Stimulated activated CD8-positive, alpha-beta memory T cell treated with anti-CD3 and anti-CD28 coated beads, Interleukin-15, amount 100 ng/mL, for 24 hours (primary cell): ENCODE data around the gene TRPM3.
"Not testable (repeated sequence)": the region's sequence is repeated elsewhere in the genome, so short reads cannot be mapped to it uniquely, and the experiment has no call there.

Experiments
- DNase-seq: peaks from one replicate; pipeline ENCODE4 v3.0.0-alpha.2; 2020; ENCODE audit warnings: low read depth

The TRPM3 gene

DNA sequence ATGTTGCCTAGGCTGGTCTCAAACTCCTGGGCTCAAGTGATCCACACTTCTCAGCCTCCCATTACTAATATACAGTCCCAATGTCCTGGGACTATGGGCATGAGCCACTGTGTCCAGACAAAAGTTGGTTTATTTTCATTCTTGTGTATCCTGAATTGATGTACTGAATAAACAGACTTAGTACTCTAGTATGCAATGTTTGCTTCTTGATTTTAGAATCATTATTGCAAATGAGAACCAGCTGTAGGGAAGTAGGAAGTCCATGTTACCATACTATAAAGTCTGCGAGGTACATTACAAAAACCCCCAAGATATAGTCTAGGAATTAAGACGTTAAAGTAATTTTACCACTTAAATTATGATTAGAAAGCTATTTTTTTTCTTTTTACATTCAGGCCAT lies 372.4 kb downstream of the TRPM3 start:
- DNase-seq: no peak

- DNase-seq: no peak
These were observed 374.1 kb downstream of the TRPM3 start for GRCh38 chr9:70747261-70747718.

GRCh38 chr9:70746760-70747159 lies 374.7 kb downstream of the TRPM3 start:
- no peak for DNase-seq

GRCh38 chr9:70746316-70746715 lies 375.1 kb downstream of the TRPM3 start:
- DNase-seq: no peak

- DNase-seq: not testable (repeated sequence)
These were observed 396.6 kb downstream of the TRPM3 start for GRCh38 chr9:70724794-70725193.

DNA sequence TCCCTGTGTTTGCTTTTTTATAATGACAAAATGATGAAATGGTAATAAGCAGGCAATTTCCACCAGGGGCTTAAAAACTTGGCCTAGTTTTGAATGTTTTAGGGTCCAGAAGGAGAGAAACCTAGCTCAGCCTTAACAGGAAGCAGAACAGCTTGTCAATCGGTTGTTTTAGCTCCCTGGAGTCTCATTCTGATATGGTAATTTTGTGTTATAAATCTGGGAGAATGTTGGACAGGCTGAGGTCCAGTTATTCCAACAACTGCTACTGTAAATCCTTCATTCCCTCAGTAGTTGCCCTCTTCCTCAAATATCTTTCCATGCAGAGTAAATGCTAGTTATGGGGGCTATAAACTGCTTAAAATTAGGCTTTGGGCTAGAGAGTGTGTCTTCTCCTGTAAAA lies 397.4 kb downstream of the TRPM3 start:
- DNase-seq: not testable (repeated sequence)

- DNase-seq: not testable (repeated sequence)
These were observed 414.6 kb downstream of the TRPM3 start for GRCh38 chr9:70706797-70707196.

DNA sequence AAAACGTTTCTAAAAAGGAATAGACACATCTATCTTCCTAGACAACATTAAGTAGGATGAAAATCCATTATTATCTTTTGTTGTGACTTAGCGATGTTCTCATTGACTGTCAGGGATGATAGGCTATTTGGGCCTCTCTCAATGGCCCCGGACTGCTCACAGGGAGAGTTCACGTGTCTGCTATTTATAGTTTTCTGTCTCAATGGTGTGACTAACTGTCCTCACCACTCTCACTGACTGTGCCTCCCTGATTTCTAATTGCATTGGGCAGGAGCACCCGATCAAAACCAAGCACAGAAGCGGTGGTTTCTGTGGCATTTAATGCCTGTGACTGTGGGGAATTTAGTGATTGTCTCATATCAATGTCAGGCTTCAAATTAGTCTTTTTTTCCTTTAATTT lies 420.3 kb downstream of the TRPM3 start:
- DNase-seq: no peak

GRCh38 chr9:70696694-70697335 lies 424.6 kb downstream of the TRPM3 start:
- no peak for DNase-seq

- no peak for DNase-seq
These were observed 426.7 kb downstream of the TRPM3 start for GRCh38 chr9:70694758-70695157.

- DNase-seq: no peak
These were observed 428.2 kb downstream of the TRPM3 start for GRCh38 chr9:70693186-70693585.

DNA sequence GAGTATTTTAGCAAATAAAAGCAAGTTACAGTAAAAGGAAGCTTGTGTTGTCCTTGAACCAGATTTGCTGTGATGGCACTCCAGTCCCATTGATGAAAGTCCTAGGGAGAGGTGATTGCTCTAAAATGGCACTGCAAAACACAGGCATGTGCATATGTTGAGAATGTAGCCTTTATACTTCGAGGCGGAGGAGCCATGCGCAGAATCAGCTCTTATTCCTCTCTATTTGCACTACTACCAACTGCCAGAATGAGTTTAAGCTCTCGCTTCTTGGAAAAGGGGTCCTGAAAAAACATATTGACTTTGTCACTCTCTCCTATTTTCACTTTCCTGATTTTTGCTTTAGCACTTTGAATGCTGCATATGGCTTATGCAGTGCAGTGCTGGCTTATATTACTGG lies 429.0 kb downstream of the TRPM3 start:
- DNase-seq: no peak

- no peak for DNase-seq
These were observed 432.7 kb downstream of the TRPM3 start for GRCh38 chr9:70688704-70689103.

DNA sequence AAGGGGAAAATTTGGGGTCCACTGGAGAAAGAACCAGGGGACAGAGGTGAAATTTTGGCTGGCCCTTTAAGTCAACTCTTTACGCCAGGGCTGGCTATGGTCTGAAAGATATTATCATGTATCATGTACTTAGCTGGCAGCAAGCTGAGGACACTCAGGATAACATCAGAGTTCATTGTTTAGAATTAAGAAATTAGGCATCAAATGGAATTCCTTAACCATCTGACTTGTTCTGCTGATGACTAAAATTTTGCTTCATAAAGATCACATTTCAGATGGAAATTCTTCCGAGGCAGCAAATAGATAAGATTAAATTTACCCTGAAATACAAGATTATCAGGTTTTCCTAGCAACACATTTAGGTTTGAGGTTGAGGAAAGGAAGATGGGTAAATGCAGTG lies 437.6 kb downstream of the TRPM3 start:
- DNase-seq: no peak

GRCh38 chr9:70682298-70682697 lies 439.1 kb downstream of the TRPM3 start:
- no peak for DNase-seq

GRCh38 chr9:70679845-70680244 lies 441.6 kb downstream of the TRPM3 start:
- DNase-seq: no peak

GRCh38 chr9:70678153-70678552 lies 443.3 kb downstream of the TRPM3 start:
- no peak for DNase-seq

GRCh38 chr9:70677055-70677735 lies 444.2 kb downstream of the TRPM3 start:
- no peak for DNase-seq

GRCh38 chr9:70675868-70676370 lies 445.5 kb downstream of the TRPM3 start:
- DNase-seq: no peak

- no peak for DNase-seq
These were observed 447.6 kb downstream of the TRPM3 start for GRCh38 chr9:70673844-70674243.

DNA sequence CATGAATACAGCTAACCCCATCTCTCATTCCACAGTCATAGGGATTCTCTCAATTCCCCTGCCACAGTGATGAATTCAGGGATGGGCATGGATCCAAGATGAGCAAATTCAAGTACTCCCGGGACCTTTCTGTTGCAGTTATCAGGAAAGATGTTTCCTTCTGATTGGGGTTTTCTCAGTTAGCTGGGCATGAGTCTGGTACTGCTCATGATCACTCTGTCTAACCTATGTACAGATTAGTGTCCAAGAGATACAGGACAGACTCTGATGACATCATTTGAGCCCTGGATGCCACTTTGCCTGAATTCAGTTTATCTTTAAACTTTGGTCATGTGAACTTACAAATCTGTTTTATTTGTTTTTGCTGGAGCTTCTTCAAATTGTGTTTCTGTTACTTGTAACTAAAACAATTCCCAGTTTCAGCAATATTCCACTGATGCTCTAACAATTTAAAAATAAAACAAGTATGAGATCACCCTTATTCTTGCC lies 449.2 kb downstream of the TRPM3 start:
- no peak for DNase-seq

DNA sequence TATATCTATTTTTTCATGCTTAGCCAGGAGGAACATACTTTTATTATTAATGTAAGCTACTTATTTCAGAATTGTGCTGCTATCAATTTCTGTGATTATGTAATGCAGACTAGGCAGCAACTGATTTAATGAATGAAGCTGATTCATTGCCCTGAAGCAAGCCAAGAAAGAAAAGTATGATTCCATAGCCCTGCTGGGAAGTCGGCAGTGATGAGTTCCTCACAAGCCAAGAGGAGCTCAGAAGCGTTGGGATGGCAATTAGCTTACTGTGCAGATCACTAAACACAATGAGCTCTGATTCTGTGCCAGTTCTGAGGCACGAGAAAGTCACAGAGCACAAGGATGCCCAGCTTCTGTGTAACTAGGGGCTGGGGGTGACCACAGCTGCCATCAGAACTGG lies 452.7 kb downstream of the TRPM3 start:
- DNase-seq: no peak

DNA sequence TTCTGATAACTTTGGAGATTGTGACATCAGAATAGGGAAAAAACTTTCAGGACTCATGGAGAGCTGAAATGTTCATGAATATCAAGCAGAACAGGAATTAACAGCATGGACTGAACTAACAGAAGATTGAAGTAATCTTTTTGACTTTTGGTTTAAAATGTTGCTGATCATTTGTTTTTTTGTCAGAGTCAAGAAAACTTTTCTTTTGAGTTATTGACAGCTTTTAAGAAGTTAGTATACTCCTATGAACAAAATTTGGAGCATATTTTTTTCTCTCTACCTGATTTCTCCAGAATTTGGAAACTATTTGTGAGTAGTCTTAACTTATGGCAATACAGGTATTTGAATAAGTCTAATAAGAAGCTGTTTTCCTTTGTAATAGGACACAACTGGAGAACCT lies 462.7 kb downstream of the TRPM3 start:
- DNase-seq: no peak

GRCh38 chr9:70656281-70656680 lies 465.1 kb downstream of the TRPM3 start:
- DNase-seq: no peak
